Measurements from ENCODE around the gene PTMS.
"Not testable (repeated sequence)": the region's sequence is repeated elsewhere in the genome, so short reads cannot be mapped to it uniquely, and the experiment has no call there.

The PTMS gene, protein sequence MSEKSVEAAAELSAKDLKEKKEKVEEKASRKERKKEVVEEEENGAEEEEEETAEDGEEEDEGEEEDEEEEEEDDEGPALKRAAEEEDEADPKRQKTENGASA

GRCh38 chr12:6765634-6766581 is at the start of gene PTMS:
PTMS (plus strand) TSS chr12:6766363; CDS start chr12:6766706, 343 bp downstream.
- peak; percentile 97 for DNase-seq

DNA sequence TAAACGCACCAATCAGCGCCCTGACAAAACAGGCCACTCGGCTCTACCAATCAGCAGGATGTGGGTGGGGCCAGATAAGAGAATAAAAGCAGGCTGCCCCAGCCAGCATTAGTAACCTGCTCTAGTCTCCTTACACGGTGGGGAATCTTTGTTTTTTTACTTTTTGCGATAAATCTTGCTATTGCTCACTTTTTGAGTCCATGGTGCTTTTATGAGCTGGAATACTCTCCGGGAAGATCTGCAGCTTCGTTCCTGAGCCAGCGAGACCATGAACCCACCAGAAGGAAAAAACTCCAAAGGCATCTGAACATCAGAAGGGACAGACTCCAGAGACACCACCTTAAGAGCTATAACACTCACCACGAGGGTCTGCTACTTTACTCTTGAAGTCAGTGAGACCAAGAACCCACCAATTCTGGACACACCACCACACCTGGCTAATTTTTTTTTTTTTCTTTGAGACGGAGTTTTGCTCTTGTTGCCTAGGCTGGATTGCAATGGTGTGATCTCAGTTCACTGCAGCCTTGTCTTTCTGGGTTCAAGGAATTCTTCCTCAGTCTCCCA is 49.2 kb upstream of the PTMS start:
- no peak for DNase-seq

DNA sequence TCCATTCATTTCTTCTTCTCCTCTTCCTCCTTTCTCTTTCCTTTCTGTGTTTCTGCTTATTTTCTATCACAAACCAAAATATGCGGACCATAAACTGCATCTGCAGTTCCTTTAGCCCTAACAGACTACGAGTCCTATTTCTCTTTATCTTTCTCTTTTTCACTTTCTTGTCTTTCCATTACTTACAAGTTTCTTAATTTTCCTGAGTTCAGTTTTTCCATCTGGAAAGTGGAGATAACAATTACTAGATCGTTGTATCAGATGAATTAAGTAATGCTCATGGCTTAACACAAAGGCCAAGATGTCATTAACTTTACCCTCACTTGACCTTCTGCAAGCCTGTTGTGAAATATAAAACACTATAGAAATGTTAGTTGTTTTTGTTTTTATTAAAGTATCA is 43.3 kb upstream of the PTMS start:
- no peak for DNase-seq

- DNase-seq: peak; percentile 99
These were observed 42.4 kb upstream of the PTMS start, which contains the start of gene COPS7A for GRCh38 chr12:6723607-6724408. COPS7A (plus strand) TSS chr12:6724046; CDS start chr12:6724657, 611 bp downstream.

- DNase-seq: no peak
These were observed 41.8 kb upstream of the PTMS start for GRCh38 chr12:6724409-6724797.

GRCh38 chr12:6725350-6725749 is 40.8 kb upstream of the PTMS start:
- DNase-seq: no peak

- DNase-seq: no peak
These were observed 37.0 kb upstream of the PTMS start for GRCh38 chr12:6729186-6729585.

DNA sequence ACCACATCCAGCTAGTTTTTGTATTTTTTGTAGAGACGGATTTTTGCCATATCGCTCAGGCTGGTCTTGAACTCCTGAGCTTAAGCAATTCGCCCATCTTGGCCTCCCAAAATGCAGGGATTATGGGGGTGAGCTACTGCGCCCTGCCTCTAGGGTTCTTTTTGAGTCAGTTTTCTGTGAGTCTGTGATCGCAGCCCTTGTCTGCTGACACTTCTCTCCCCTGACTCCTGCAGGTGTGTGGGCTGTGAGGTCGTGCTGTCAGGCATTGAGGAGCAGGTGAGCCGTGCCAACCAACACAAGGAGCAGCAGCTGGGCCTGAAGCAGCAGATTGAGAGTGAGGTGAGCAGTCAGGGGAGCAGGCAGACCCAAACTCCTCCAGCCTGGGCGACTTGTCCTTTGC is 36.0 kb upstream of the PTMS start:
- no peak for DNase-seq

GRCh38 chr12:6734506-6735387 is 31.4 kb upstream of the PTMS start:
- no peak for DNase-seq

DNA sequence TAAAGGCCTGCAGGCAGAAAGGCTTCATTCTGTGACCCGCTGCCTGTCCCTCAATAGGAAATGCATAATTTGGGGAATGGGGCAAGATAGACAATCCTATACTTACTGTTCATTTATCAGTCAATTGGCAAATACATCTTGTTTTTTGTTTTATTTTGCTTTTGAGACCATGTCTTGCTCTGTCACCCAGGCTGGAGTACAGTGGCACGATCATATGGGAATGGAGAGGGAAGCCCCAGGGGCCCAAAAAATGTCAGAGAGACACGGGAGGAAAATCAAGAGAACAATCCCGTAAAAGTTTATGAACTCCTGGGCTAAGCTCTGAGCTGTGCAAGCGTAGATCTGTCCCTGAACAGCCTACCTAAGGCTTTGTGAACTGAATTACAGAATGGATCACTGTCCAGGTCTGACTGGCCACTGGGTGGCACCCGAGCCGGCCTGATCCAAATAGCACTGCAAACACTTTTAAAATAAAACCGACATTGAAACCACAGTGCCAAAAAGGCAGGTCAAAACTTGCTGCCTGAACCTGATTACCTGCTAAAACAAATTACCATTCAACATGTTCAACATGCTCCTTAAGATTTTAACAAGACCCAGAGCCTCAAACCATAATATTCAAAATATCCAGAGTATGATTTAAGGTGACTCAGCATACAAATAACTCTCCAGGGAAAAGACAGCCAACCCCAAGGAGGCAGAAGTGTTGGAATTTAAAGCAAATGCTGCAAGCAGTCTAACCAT is 30.5 kb upstream of the PTMS start:
- peak; percentile 85 for DNase-seq

DNA sequence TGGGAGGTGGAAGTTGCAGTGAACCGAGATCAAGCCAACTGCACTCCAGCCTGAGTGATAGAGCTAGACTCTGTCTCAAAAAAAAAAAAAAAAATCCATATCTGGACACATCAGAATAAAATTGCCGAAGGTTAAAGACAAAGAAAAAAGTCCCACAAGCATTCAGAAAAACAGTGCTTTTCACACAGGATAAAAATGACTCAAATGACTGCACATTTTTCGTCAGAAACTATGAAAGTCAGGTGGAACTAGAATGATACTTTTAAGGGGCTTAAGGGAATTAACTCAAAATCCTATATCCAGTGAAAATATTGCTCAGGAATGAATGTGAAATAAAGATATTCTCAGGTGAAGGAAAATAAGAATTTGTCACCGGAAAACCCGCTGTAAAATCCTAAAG is 29.4 kb upstream of the PTMS start:
- no peak for DNase-seq

DNA sequence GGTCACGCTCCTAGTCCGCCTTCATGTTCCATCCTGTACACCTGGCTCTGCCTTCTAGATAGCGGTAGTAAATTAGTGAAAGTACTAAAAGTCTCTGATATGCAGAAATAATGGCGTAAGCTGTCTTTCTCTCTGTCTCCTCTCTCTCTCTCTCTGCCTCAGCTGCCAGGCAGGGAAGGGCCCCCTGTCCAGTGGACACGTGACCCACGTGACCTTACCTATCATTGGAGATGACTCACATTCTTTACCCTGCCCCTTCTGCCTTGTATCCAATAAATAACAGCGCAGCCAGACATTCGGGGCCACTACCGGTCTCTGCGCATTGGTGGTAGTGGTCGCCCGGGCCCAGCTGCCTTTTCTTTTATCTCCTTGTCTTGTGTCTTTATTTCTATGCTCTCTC is 24.1 kb upstream of the PTMS start:
- DNase-seq: not testable (repeated sequence)

DNA sequence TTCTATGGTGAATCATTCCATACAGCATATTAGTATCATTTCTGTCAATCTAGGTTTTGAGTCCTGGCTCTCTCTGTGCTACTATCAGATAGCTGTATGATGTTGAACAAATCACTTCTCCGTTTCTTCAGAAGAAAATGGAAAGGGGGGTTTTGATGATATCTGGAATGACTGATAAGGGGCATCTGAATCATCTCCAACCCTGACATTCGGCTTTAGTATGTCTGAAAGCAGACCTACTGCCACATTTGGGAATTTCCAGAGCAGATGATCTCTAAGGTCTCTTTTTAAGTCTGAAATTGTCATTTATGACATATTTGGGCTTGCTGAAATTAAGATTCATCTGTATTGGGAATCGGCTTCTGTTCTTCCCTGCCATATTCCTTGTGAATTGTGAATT is 23.3 kb upstream of the PTMS start:
- no peak for DNase-seq

- DNase-seq: not testable (repeated sequence)
These were observed 22.9 kb upstream of the PTMS start for GRCh38 chr12:6743300-6743699.

DNA sequence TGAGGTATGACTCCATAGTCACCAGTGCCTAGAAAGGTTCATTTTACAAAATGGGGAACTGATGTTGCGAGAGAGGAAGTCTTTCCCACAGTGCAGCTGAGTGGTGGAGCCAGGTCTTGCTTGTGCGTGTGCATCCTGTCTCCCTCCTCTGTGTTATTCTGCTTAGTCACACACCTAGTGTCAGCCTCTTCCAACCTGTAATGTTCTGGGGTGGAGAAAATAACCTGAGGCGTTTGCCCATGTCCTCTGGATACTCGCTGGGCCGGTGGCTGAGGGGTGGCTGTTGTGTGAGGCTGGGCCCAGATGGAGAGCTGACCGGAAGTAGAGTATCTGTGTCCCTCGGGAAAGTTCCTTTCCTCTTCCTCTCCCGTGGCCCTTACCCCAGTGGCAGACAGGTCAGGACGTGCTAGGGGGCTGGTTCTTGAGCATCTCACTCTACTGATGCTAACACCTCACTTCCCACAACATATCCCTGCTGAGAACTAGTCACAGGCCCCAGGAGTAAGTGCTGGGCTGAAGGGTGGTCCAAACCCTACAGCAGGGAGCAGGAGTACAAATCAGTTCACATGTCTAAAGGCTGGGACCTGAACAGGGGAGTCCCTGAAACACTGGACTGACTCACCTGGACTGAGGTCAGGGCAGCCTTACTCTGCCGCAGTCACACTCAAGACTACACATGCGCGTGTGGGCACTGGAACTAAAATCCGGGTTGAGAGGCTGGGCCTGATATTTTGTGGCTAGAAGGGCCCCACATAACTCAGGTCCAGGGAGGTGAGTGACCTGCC is 20.2 kb upstream of the PTMS start:
- DNase-seq: no peak

- no peak for DNase-seq
These were observed 18.9 kb upstream of the PTMS start for GRCh38 chr12:6747216-6747615.

DNA sequence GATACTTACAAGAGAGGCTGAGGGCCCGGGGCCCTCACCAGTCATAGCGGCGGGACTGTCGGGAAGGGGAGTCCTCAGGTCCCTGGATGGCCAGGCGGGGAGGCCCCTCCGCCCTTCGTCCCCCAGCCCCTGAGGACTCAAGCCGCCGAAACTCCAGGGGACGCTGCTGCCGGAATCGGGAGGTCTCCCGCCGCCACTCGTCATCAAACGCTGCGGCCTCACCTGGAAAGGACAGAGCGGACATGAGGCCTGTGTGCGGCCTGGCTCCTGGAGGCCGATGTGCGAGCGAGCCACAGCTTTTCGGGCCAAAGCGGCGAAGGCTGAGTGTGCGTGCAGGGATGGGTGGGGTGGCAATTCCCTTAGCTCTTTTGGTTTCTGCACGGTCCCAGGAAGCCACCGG is 17.4 kb upstream of the PTMS start:
- no peak for DNase-seq

DNA sequence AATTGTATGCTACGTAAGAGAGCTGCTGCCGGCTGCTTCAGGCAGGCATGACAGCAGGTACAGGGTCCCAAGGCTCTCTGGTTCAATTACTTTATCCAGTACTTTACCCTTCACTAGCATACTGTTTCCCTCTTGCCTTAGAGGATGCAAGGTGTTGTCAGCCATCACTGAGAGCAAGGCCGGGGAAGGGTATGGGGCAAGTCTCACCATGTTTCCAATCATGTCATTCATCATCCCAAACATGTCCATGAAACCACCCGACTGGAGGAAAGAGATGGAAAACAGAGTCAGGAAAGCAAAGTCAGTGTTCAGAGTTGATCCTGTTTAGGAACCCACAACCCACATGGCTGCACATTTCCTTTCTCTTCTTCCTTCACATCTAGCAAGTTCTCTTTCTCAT is 15.7 kb upstream of the PTMS start:
- DNase-seq: no peak

GRCh38 chr12:6751767-6752166 is 14.4 kb upstream of the PTMS start:
- no peak for DNase-seq

DNA sequence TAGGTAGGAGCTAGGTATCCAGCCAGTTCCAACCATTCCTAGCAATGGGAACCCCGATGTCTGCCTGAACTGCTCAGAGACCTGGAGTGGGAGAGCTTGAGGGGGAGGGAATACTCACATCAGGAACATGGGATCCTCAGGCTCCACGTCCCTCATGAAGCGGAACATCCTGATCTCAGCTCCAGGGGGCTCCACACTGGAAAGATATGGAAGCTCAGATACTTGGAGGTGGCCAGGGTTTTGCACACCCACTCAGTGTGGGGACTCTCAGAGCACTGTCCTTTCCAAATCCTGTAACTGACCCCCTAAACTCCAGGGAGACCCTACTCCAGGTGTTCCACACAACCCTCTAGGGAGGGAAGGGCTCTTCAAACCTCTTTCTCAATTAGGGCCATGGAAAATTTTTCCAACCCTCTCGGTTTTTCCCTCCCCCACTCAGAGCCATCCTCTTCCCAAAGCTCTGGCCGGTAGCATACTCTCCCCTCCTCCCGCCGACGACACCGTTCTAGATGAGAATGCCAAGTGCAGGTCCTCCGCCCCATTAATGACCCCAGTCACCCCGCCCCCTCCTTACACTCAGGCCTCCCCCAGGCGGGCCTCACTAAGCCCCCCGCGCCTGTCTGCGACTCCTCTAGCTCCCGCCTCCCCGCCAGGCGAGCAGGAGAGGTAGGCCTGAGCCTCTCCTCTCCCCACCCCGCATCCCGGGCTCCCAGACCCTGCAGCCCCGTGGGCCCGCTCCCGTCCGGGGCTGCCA is 13.8 kb upstream of the PTMS start:
- DNase-seq: peak; percentile 41
